Dermis lymphatic vessel endothelial cell (primary cell): ENCODE results near the gene GRXCR1. TPM values are rescaled to one million over a fixed set of nuclear protein-coding genes. Genes with fewer than 3 reads are reported as not detected.

Experiments used
- total RNA-seq: library from RNA; depleted of rRNA; stranded (reverse); fragments of >200 nt; gene quantifications from 2 replicates; pipeline ENCODE4 v1.2.1, GENCODE V29; 2014

The GRXCR1 gene
- not detected in 2 replicates for total RNA-seq

DNA sequence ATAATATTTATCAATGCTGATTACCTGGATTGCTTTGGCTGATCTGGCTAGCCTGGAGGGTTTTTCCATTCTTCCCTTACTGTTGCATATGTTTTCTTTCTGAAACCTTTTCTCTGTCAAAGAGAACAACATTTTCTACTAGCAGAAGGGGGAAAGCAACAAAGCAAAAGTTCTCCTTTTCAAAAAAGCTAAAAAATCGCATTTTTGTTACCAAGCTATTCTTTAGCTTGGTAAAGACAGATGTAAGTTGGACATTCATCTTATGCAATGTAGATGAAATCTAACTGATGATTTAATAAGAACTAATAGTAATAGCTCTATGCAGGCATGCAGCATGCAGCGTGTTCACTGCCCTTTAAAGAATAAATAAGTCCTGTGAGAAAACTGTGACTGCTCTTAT lies at the start of gene GRXCR1:
TSS of gene GRXCR1 (plus strand) at position 301 of the 400 bp plus-strand sequence. CDS start 554 bp downstream, outside the sequence.

Other genes with a start within 250 kb of the GRXCR1 start
- gene ATP8A1, start 235.6 kb upstream of the GRXCR1 start, total RNA-seq: 43.5 and 51.8 TPM in 2 replicates